ENCODE measurements around the gene TRABD2B.

The TRABD2B gene

GRCh38 chr1:47992720-47993415, 4.3 kb downstream of the TRABD2B start:
- no peak overlapping the region for H3K27ac ChIP-seq
- TF ChIP-seq, protein P1, sequence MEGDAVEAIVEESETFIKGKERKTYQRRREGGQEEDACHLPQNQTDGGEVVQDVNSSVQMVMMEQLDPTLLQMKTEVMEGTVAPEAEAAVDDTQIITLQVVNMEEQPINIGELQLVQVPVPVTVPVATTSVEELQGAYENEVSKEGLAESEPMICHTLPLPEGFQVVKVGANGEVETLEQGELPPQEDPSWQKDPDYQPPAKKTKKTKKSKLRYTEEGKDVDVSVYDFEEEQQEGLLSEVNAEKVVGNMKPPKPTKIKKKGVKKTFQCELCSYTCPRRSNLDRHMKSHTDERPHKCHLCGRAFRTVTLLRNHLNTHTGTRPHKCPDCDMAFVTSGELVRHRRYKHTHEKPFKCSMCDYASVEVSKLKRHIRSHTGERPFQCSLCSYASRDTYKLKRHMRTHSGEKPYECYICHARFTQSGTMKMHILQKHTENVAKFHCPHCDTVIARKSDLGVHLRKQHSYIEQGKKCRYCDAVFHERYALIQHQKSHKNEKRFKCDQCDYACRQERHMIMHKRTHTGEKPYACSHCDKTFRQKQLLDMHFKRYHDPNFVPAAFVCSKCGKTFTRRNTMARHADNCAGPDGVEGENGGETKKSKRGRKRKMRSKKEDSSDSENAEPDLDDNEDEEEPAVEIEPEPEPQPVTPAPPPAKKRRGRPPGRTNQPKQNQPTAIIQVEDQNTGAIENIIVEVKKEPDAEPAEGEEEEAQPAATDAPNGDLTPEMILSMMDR (conservative IDR thresholded peaks at IDR 0.05): no peak

- H3K27ac ChIP-seq: no peak overlapping the region
These were observed 5.5 kb downstream of the TRABD2B start for GRCh38 chr1:47991673-47992072.

DNA sequence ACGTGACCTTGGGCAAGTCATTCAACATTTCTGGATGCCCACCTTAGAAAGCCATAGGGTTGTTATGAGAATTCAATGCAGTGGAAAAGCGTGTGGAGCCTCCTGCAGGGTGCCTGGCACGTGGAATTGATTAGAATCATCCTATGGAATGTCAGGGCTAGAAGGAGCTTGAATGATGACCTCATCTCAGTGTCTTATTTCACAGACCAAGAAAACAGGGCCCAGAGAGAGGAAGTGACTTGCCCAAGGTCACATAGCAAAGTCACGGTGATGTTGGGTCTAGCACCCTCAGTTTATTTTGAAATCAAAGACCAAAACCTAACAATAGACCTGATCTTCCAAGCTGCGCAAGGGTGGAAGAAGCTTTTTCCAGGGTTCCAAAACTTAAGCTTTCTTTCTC, 6.0 kb downstream of the TRABD2B start:
- TF ChIP-seq, protein P1 (conservative IDR thresholded peaks at IDR 0.05): no peak
- H3K27ac ChIP-seq: no peak overlapping the region

More at GRCh38 chr1:47991673-47992072, 5.5 kb downstream of the TRABD2B start:
- TF ChIP-seq, protein P1 (conservative IDR thresholded peaks at IDR 0.05): no peak

GRCh38 chr1:47990286-47990685, 6.9 kb downstream of the TRABD2B start:
- TF ChIP-seq, protein P1 (conservative IDR thresholded peaks at IDR 0.05): no peak
- H3K27ac ChIP-seq: no peak overlapping the region

GRCh38 chr1:47987601-47988000, 9.6 kb downstream of the TRABD2B start:
- TF ChIP-seq, protein P1 (conservative IDR thresholded peaks at IDR 0.05): no peak

GRCh38 chr1:47986761-47987200, 10.4 kb downstream of the TRABD2B start:
- H3K27ac ChIP-seq: no peak overlapping the region
- TF ChIP-seq, protein P1 (conservative IDR thresholded peaks at IDR 0.05): no peak

More at GRCh38 chr1:47987601-47988000, 9.6 kb downstream of the TRABD2B start:
- H3K27ac ChIP-seq: no peak overlapping the region

- H3K27ac ChIP-seq: no peak overlapping the region
- TF ChIP-seq, protein P1 (conservative IDR thresholded peaks at IDR 0.05): no peak
These were observed 12.2 kb downstream of the TRABD2B start for GRCh38 chr1:47985018-47985417.

Data from VCaP (cell line).